K562 (cell line): Measurements from ENCODE around the gene RALGPS1. TPM values are rescaled to one million over a fixed set of nuclear protein-coding genes. Genes with fewer than 3 reads are reported as not detected.

ENCODE experiments used
- ATAC-seq: fragments of 200-7000 bp; cut with Tn5 transposase; 3 replicates; pipeline ENCODE4 v1.9.1; 2020; ENCODE audit warnings: moderate library complexity
- BruUV-seq: library from RNA; stranded (reverse); fragments of 400-500 nt; replicated peaks from 2 replicates; lab custom pipeline; 2021; lab: Mats Ljungman, UMichigan
- CTCF ChIA-PET: fragments of 300-600 bp; formaldehyde crosslinking; extraction: SDS; loops from one replicate; lab custom pipeline; 2021; ENCODE audit warnings: low intra/inter-chr PET ratio; lab: Yijun Ruan, JAX
- POLR2A ChIA-PET: fragments of 300-600, 350-650 bp; sonication (Branson Sonifier 250); formaldehyde crosslinking; extraction: SDS; loops from one replicate; lab custom pipeline; 2021; ENCODE audit warnings: antibody characterized with exemption, inconsistent platforms; lab: Yijun Ruan, JAX
- DNase-seq, 4 experiments: peaks; one replicate each; pipeline versions ENCODE4 v3.0.0 to v3.0.0-alpha.2; 2011 to 2018; ENCODE audit warnings: low spot score in 3 of 4, mixed read lengths in 3 of 4; ENCODE audit errors: extremely low read depth in 1 of 4
- FAIRE-seq: peaks from 2 replicates; lab custom pipeline; 2011; peaks lifted over from hg19 to GRCh38; lab: Jason Lieb, UNC
- H2AFZ ChIP-seq: 2 replicates; pipeline ENCODE4 v1.6.0; 2011; ENCODE audit warnings: low read depth, low read length, control low read depth, inconsistent platforms
- H3K27ac ChIP-seq: fragments of 200-600 bp; 3 replicates; pipeline ENCODE4 v1.8.0; 2011; ENCODE audit warnings: low read depth, mild to moderate bottlenecking, control low read depth, inconsistent platforms, low read length, moderate library complexity, mixed read lengths; ENCODE audit errors: extremely low read depth
- H3K27me3 ChIP-seq, 2 experiments: fragments of 300-600 bp in 1 of 2; 2 replicates in 1 of 2; 3 replicates in 1 of 2; pipeline versions ENCODE4 v1.6.0 to v1.8.0; 2011; ENCODE audit warnings: inconsistent platforms in 2 of 2, low read length in 2 of 2, mild to moderate bottlenecking in 1 of 2, mixed read lengths in 1 of 2, moderate library complexity in 1 of 2; ENCODE audit not compliant: control insufficient read depth in 2 of 2, insufficient read depth in 2 of 2
- H3K36me3 ChIP-seq: fragments of 300-600 bp; 3 replicates; pipeline ENCODE4 v1.8.0; 2011; ENCODE audit warnings: mild to moderate bottlenecking, low read length, inconsistent platforms; ENCODE audit not compliant: control insufficient read depth, insufficient read depth
- H3K4me1 ChIP-seq, 2 experiments: fragments of 200-600 bp in 1 of 2; replicated peaks in 1 of 2; 2 replicates in 1 of 2; 3 replicates in 1 of 2; pipeline versions ENCODE4 v1.5.1 to v1.8.0; 2011; ENCODE audit warnings: inconsistent platforms in 2 of 2, low read length in 2 of 2, mild to moderate bottlenecking in 1 of 2, mixed read lengths in 1 of 2, moderate library complexity in 1 of 2; ENCODE audit not compliant: control insufficient read depth in 2 of 2, insufficient read depth in 2 of 2
- H3K4me2 ChIP-seq: 2 replicates; pipeline ENCODE4 v1.6.1; 2011; ENCODE audit warnings: low read length, control low read depth, inconsistent platforms, mixed read lengths; ENCODE audit not compliant: insufficient read depth
- H3K4me3 ChIP-seq: fragments of 200-600 bp; sonication (generic), shearing (Covaris generic); 2 replicates; pipeline ENCODE4 v1.5.1; 2016; ENCODE audit warnings: control low read depth, inconsistent platforms
- H3K79me2 ChIP-seq: fragments of 200-600 bp; 3 replicates; pipeline ENCODE4 v1.8.0; 2011; ENCODE audit warnings: low read length, inconsistent platforms; ENCODE audit not compliant: control insufficient read depth, insufficient read depth
- H3K9ac ChIP-seq, 2 experiments: 2 replicates each; pipeline versions ENCODE4 v1.6.0 to v1.6.1; 2011; ENCODE audit warnings: low read depth in 2 of 2, low read length in 2 of 2, control low read depth in 1 of 2, inconsistent platforms in 1 of 2, mild to moderate bottlenecking in 1 of 2, mixed read lengths in 1 of 2; ENCODE audit not compliant: insufficient read depth in 1 of 2
- H3K9me1 ChIP-seq: one replicate; pipeline ENCODE4 v1.6.0; 2011; ENCODE audit warnings: inconsistent platforms, mild to moderate bottlenecking, low read length, moderate library complexity; ENCODE audit not compliant: control insufficient read depth, insufficient read depth
- H3K9me3 ChIP-seq: replicated peaks from 2 replicates; pipeline ENCODE4 v1.5.1; 2011; ENCODE audit warnings: low read depth, low read length, inconsistent platforms; ENCODE audit not compliant: control insufficient read depth, insufficient read depth
- H4K20me1 ChIP-seq: replicated peaks from 2 replicates; pipeline ENCODE4 v1.6.1; 2011; ENCODE audit warnings: low read length, inconsistent platforms, mixed read lengths; ENCODE audit not compliant: control insufficient read depth, insufficient read depth
- PRDM10 ChIP-seq: fragments of 450-650 bp; IDR thresholded peaks from 2 replicates; pipeline ENCODE4 v1.6.1; 2018; ENCODE audit not compliant: partially characterized antibody
- RBM17 ChIP-seq: fragments of 200-400 bp; formaldehyde crosslinking; IDR thresholded peaks from 2 replicates; pipeline ENCODE4 v1.6.1; 2017; ENCODE audit warnings: low read depth, mild to moderate bottlenecking, low read length, borderline replicate concordance
- RBM25 ChIP-seq: fragments of 200-400 bp; formaldehyde crosslinking; IDR thresholded peaks from 2 replicates; pipeline ENCODE4 v1.6.1; 2018; ENCODE audit warnings: low read length, low read depth, moderate library complexity; ENCODE audit not compliant: severe bottlenecking
- TCF3 ChIP-seq: sonication (generic); formaldehyde crosslinking; IDR thresholded peaks from 2 replicates; pipeline ENCODE4 v1.4.0; 2020; ENCODE audit warnings: mild to moderate bottlenecking, missing genetic modification reagents
- ZNF707 ChIP-seq: fragments of 250-450 bp; sonication (Bioruptor Pico); conservative IDR thresholded peaks from 2 replicates; pipeline ENCODE4 v1.8.0; 2022; ENCODE audit warnings: inconsistent platforms, mild to moderate bottlenecking, moderate library complexity
- WGBS: fragments of 100-300 bp; shearing (Covaris generic); methylation state at CpG from one replicate; pipeline ENCODE4 v1.1.6; 2016; ENCODE audit warnings: low coverage, mixed read lengths; ENCODE audit not compliant: insufficient coverage; ENCODE audit errors: missing lambda C conversion rate; 5-methylcytosine and 5-hydroxymethylcytosine counted together
- in situ Hi-C: fragments of 300-500 bp; cut with MboI; formaldehyde crosslinking; loops from 4 replicates; pipeline ENCODE4 v1.15.0; 2018; ENCODE audit warnings: inconsistent platforms, mixed read lengths
- intact Hi-C: fragments of 100-400 bp; cut with micrococcal nuclease; formaldehyde crosslinking; loops from 2 replicates; pipeline ENCODE4 v1.14.2; 2022
- polyA plus RNA-seq, 8 experiments: library from polyadenylated mRNA; depleted of rRNA in 4 of 8; stranded (reverse) in 5 of 8; unstranded in 3 of 8; fragments of >200 nt; fragmentation: Nextera tagmentation in 2 of 8; fragmentation: Illumina TruSeq in 1 of 8; extraction: Ambion mirVana in 2 of 8; extraction: Trizol in 1 of 8; gene quantifications; 2 replicates each; pipeline versions ENCODE4 v1.2.1 to v1.2.3, GENCODE V29; 2011 to 2014; ENCODE audit warnings: inconsistent platforms in 1 of 8, missing spikeins in 1 of 8
- total RNA-seq, 7 experiments: library from RNA; depleted of rRNA in 6 of 7; stranded (reverse); fragments of >200 nt in 6 of 7; fragmentation: Illumina TruSeq in 2 of 7; extraction: Trizol in 2 of 7; gene quantifications; 2 replicates each; pipeline versions ENCODE4 v1.2.1 to v1.2.3, GENCODE V29; 2011 to 2021; ENCODE audit warnings: low replicate concordance in 1 of 7

RALGPS1 gene
- total and polyA plus RNA-seq, 9 of the 15 experiments (the other 6 are each of a cell fraction or from before 2014, with no cell fraction given) = 0.04 to 2.6 (median 1.5) TPM

- peaks cover 17 to 73% of the 10 kb centered on the region in 2 experiments; a peak in 3 of 5 replicates for H3K27me3 ChIP-seq
- FAIRE-seq (no peak), DNase-seq (no peak), ATAC-seq (no peak)
- no peak overlapping the region for H3K4me3 ChIP-seq
- no TSS peak for BruUV-seq
- H3K9me1 ChIP-seq = no peaks in the 10 kb centered on the region
- no peak overlapping the region for H2AFZ ChIP-seq
- intact Hi-C loops = no loop called here
- H3K36me3 ChIP-seq = no peaks in the 10 kb centered on the region
- WGBS = 2% methylated on average over 11 of the region's 11 CpGs
- no peak overlapping the region for H3K9ac ChIP-seq
- ChIA-PET POLR2A (interaction anchor here (0.8 to 1.4 kb wide), 4 partner anchors 8 to 24 kb away, joined by 3 to 6 read pairs (median 4); no protein-coding TSS in a partner anchor), CTCF (no interaction called here)
- peak; percentile 26 for TF ChIP-seq PRDM10
- no peak for TF ChIP-seq RBM25
- no peak for TF ChIP-seq RBM17
- peak; percentile 22; the same call in 1 of the 2 replicates for TF ChIP-seq TCF3 (CRISPR knock-in tag)
- TF ChIP-seq ZNF707 (CRISPR knock-in tag) = no peak
- H3K27ac ChIP-seq = no peak overlapping the region
- H4K20me1 ChIP-seq = no peaks in the 10 kb centered on the region; the same call in 1 of the 2 replicates
- no peaks in the 10 kb centered on the region for H3K9me3 ChIP-seq
- in situ Hi-C loops = no loop called here
- no peak overlapping the region for H3K4me2 ChIP-seq
- H3K4me1 ChIP-seq = peaks cover 0 to 4% of the 10 kb centered on the region in 2 experiments; a peak in 3 of 5 replicates
- H3K79me2 ChIP-seq = no peaks in the 10 kb centered on the region
Measured at GRCh38 chr9:127137640-127138360, 223.2 kb downstream of the RALGPS1 start.
